Ishikawa (cell line): ENCODE results near the gene FRAT1.

Source experiments
- CEBPB ChIP-seq: IDR thresholded peaks from 2 replicates; pipeline ENCODE4 v1.6.1; 2012
- CREB1 ChIP-seq: IDR thresholded peaks from 2 replicates; pipeline ENCODE4 v1.6.1; 2012; ENCODE audit warnings: low read depth
- EGR1 ChIP-seq: IDR thresholded peaks from 2 replicates; pipeline ENCODE4 v1.6.1; 2012
- EP300 ChIP-seq: IDR thresholded peaks from 2 replicates; pipeline ENCODE4 v1.6.1; 2012; ENCODE audit warnings: borderline replicate concordance
- FOXM1 ChIP-seq: IDR thresholded peaks from 2 replicates; pipeline ENCODE4 v1.6.1; 2012; ENCODE audit warnings: low read depth, borderline replicate concordance
- NFIC ChIP-seq: IDR thresholded peaks from 2 replicates; pipeline ENCODE4 v1.6.1; 2012
- RAD21 ChIP-seq: IDR thresholded peaks from 2 replicates; pipeline ENCODE4 v1.6.1; 2012; ENCODE audit warnings: low read depth
- TAF1 ChIP-seq: IDR thresholded peaks from 2 replicates; pipeline ENCODE4 v1.6.1; 2012; ENCODE audit warnings: low read depth, mild to moderate bottlenecking
- TCF12 ChIP-seq: IDR thresholded peaks from 2 replicates; pipeline ENCODE4 v1.6.1; 2012; ENCODE audit warnings: low read depth
- TEAD4 ChIP-seq: IDR thresholded peaks from 2 replicates; pipeline ENCODE4 v1.6.1; 2012
- USF1 ChIP-seq: IDR thresholded peaks from 2 replicates; pipeline ENCODE4 v1.6.1; 2012
- YY1 ChIP-seq: IDR thresholded peaks from 2 replicates; pipeline ENCODE4 v1.6.1; 2012; ENCODE audit warnings: low read depth
- ZBTB7A ChIP-seq: IDR thresholded peaks from 2 replicates; pipeline ENCODE4 v1.6.1; 2012; ENCODE audit warnings: low read depth
- TF ChIP-seq, protein P1 (sequence below): IDR thresholded peaks from 2 replicates; pipeline ENCODE4 v1.6.1; 2012; ENCODE audit warnings: low read depth, mild to moderate bottlenecking
- TF ChIP-seq, protein P2 (sequence below): IDR thresholded peaks from 2 replicates; pipeline ENCODE4 v1.6.1; 2012

FRAT1 gene

DNA sequence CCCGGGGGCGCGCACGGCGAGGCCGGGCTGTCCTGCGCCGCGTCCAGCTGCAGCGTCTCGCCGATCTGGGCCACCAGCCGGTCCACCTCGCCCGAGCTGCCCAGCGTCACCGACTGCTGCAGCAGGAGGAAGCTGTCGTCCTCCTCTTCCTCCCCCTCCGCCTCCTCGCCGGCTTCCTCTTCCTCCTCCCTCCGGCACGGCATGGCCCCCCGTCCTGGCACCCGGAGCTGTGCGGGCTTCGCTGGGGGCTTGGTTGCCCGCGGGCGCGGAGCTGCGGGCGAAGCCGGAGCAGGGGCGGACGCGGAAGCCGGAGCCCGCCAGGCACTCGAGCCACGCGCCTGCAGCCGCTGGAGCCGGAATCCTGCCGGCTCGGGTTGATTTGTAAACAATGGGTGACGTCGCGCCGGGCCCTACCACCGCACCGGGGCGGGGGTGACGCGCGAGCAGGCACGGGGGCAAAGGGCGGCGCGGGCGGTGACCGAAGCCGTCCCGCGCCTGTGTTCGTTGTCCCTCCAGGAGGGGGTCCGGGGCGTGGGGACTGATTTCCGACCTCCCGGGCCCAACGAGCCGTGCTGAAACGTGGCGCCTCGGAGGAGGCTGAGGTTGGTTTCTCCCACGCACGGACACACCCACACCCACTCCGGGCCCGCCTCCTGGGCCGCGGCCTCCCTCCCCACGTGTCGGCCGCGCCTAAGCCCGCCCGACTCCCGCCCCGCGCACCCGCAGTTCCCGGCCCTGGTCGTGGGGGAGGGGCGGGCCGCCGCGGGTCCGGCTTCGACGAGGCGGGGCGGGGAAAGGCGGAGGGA, 15.5 kb downstream of the FRAT1 start, which contains the start of gene FRAT2:
Gene FRAT2 (minus strand): TSS at position 360 of the 806 bp plus-strand sequence. CDS start 157 bp downstream, at position 203.
- TF ChIP-seq RAD21 (no peak), FOXM1 (no peak), EGR1 (peak; percentile 59; the same call in 1 of the 2 replicates), ZBTB7A (0 out of 2 replicates have a peak, but pooled peaks have one; percentile 43), EP300 (peak; percentile 79; the same call in 1 of the 2 replicates), TEAD4 (no peak; the same call in 1 of the 2 replicates), TAF1 (peak; percentile 77), USF1 (peak; percentile 82), TCF12 (peak; percentile 61), CREB1 (peak; percentile 84), CEBPB (0 out of 2 replicates have a peak, but pooled peaks have one; percentile 2), NFIC (peak; percentile 36; the same call in 1 of the 2 replicates), YY1 (peak; percentile 46; the same call in 1 of the 2 replicates)
- TF ChIP-seq, protein P1, sequence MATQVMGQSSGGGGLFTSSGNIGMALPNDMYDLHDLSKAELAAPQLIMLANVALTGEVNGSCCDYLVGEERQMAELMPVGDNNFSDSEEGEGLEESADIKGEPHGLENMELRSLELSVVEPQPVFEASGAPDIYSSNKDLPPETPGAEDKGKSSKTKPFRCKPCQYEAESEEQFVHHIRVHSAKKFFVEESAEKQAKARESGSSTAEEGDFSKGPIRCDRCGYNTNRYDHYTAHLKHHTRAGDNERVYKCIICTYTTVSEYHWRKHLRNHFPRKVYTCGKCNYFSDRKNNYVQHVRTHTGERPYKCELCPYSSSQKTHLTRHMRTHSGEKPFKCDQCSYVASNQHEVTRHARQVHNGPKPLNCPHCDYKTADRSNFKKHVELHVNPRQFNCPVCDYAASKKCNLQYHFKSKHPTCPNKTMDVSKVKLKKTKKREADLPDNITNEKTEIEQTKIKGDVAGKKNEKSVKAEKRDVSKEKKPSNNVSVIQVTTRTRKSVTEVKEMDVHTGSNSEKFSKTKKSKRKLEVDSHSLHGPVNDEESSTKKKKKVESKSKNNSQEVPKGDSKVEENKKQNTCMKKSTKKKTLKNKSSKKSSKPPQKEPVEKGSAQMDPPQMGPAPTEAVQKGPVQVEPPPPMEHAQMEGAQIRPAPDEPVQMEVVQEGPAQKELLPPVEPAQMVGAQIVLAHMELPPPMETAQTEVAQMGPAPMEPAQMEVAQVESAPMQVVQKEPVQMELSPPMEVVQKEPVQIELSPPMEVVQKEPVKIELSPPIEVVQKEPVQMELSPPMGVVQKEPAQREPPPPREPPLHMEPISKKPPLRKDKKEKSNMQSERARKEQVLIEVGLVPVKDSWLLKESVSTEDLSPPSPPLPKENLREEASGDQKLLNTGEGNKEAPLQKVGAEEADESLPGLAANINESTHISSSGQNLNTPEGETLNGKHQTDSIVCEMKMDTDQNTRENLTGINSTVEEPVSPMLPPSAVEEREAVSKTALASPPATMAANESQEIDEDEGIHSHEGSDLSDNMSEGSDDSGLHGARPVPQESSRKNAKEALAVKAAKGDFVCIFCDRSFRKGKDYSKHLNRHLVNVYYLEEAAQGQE, result 0 out of 2 replicates have a peak, but pooled peaks have one; percentile 5
- TF ChIP-seq, protein P2, sequence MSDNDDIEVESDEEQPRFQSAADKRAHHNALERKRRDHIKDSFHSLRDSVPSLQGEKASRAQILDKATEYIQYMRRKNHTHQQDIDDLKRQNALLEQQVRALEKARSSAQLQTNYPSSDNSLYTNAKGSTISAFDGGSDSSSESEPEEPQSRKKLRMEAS, result peak; percentile 94

DNA sequence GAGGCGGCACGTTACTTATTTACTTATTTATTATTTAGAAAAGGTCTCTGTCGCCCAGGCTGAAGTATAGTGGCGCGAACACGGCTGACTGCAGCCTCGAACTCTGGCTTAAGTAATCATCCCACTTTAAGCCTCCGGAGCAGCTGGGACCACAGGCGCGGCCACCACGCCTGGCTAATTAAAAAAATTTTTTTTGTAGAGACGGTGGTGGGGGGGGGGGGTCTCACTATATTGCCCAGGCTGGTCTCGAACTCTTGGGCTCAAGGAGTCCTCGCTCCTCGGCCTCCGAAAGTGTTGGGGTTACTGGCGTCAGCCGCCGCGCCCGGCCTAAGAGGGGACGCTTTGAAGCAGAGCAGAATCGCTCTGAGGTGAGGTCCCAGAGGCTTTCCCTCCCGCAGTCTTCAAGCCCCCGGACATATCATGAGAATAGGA, 16.1 kb downstream of the FRAT1 start:
- TF ChIP-seq EGR1 (no peak), FOXM1 (no peak), EP300 (no peak), TAF1 (no peak), TEAD4 (no peak), NFIC (no peak), YY1 (no peak), CREB1 (no peak), RAD21 (no peak), CEBPB (no peak), TCF12 (no peak), USF1 (no peak), ZBTB7A (no peak)
- TF ChIP-seq, protein P1, result no peak
- TF ChIP-seq, protein P2, result no peak

GRCh38 chr10:97336006-97336405, 16.9 kb downstream of the FRAT1 start:
- no peak for TF ChIP-seq RAD21
- TF ChIP-seq NFIC, result no peak

DNA sequence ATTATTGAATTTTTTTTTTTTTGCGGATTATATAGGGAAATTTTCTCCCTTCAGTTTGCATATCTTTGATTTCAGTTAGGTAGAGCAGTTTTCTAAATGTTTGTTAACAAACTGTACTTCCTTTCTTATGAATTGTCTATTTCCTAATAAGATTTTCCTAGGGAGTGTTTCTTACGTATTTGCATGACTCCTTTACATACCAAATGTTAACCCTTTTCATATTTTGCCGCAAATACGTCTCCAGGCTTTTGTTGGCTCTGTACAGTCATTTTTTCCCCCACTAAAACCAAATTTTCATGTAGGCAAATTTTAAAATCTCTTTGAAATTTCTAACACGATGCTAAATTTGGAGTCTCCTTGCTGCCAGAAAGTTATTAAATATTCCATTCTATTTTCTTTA, 17.4 kb downstream of the FRAT1 start:
- TF ChIP-seq YY1, result no peak
- TF ChIP-seq TEAD4, result no peak
- no peak for TF ChIP-seq EP300
- TF ChIP-seq, protein P1, result no peak
- no peak for TF ChIP-seq RAD21
- no peak for TF ChIP-seq USF1
- no peak for TF ChIP-seq CEBPB
- TF ChIP-seq, protein P2, result no peak
- no peak for TF ChIP-seq FOXM1
- TF ChIP-seq EGR1, result no peak
- no peak for TF ChIP-seq ZBTB7A
- TF ChIP-seq TCF12, result no peak
- TF ChIP-seq CREB1, result no peak
